Activated naive CD4-positive, alpha-beta T cell treated with Interleukin-2 at 50 U/mL for 16 hours (primary cell): ENCODE measurements around the gene DPF1.
"Not testable (repeated sequence)": the region's sequence is repeated elsewhere in the genome, so short reads cannot be mapped to it uniquely, and the experiment has no call there.

ENCODE experiments used
- DNase-seq: peaks from one replicate; pipeline ENCODE4 v3.0.0-alpha.2; 2020

Gene DPF1

GRCh38 chr19:38224014-38224862 lies at the start of gene DPF1:
TSS of gene DPF1 (minus strand) at chr19:38224222. CDS start at chr19:38224142, 80 bp downstream.
- DNase-seq: peak; percentile 66

- DNase-seq: no peak
Measured at GRCh38 chr19:38273499-38273898, 49.5 kb upstream of the DPF1 start.

- DNase-seq: no peak
Measured at GRCh38 chr19:38270587-38271167, 46.7 kb upstream of the DPF1 start.

- no peak for DNase-seq
Measured at GRCh38 chr19:38268539-38268938, 44.5 kb upstream of the DPF1 start.

- DNase-seq: no peak
Measured at GRCh38 chr19:38267761-38268483, 43.9 kb upstream of the DPF1 start.

GRCh38 chr19:38266981-38267597 lies 43.1 kb upstream of the DPF1 start:
- DNase-seq: no peak

GRCh38 chr19:38265921-38266429 lies 42.0 kb upstream of the DPF1 start:
- DNase-seq: no peak

- DNase-seq: no peak
Measured at GRCh38 chr19:38265213-38265861, 41.3 kb upstream of the DPF1 start.

- DNase-seq: no peak
Measured at GRCh38 chr19:38264486-38265212, 40.6 kb upstream of the DPF1 start, which contains the start of gene SPINT2. TSS of gene SPINT2 (plus strand) at chr19:38264573. CDS start at chr19:38264893, 320 bp downstream.

GRCh38 chr19:38263689-38264485 lies 39.9 kb upstream of the DPF1 start:
- DNase-seq: peak; percentile 68

- no peak for DNase-seq
Measured at GRCh38 chr19:38262585-38263268, 38.7 kb upstream of the DPF1 start.

GRCh38 chr19:38261942-38262341 lies 37.9 kb upstream of the DPF1 start:
- not testable (repeated sequence) for DNase-seq

GRCh38 chr19:38255383-38256014 lies 31.5 kb upstream of the DPF1 start:
- DNase-seq: no peak

- no peak for DNase-seq
Measured at GRCh38 chr19:38253788-38254187, 29.8 kb upstream of the DPF1 start.

GRCh38 chr19:38252941-38253691 lies 29.1 kb upstream of the DPF1 start:
- no peak for DNase-seq

GRCh38 chr19:38252385-38252784 lies 28.4 kb upstream of the DPF1 start:
- DNase-seq: no peak

- no peak for DNase-seq
Measured at GRCh38 chr19:38251564-38252051, 27.6 kb upstream of the DPF1 start.

GRCh38 chr19:38250821-38251563 lies 27.0 kb upstream of the DPF1 start:
- DNase-seq: no peak
